ENCODE results near the gene CDC14A.

Gene CDC14A

GRCh38 chr1:100499194-100499811 is 147.0 kb downstream of the CDC14A start:
- DNase-seq = no peak

- no peak for DNase-seq
Measured at GRCh38 chr1:100502052-100502792, 149.9 kb downstream of the CDC14A start.

- no peak for DNase-seq
Measured at GRCh38 chr1:100506217-100506616, 153.9 kb downstream of the CDC14A start.

GRCh38 chr1:100510451-100510850 is 158.1 kb downstream of the CDC14A start:
- no peak for DNase-seq

- no peak for DNase-seq
Measured at GRCh38 chr1:100511058-100511457, 158.8 kb downstream of the CDC14A start.

GRCh38 chr1:100511773-100512172 is 159.5 kb downstream of the CDC14A start:
- DNase-seq = no peak

GRCh38 chr1:100512803-100513352 is 160.6 kb downstream of the CDC14A start:
- DNase-seq = no peak

DNA sequence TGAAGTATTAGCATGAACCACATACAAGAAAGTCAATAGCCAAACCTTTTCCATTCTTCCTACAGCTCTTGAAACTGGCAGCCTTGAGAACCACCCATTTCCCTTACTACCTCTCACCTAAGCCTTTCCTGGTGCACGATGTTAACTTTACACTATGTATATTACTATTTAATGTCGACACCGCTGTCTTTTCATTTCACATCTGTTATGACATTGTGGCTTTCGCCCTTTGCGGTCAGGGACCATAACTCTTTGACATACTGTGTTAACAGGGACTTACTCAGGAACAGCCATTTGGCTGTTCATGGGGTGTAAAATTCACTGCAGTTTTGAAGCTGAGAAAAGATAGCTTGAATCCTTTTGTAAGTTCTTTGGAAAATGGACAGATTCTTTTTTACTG is 164.6 kb downstream of the CDC14A start:
- no peak for DNase-seq

DNA sequence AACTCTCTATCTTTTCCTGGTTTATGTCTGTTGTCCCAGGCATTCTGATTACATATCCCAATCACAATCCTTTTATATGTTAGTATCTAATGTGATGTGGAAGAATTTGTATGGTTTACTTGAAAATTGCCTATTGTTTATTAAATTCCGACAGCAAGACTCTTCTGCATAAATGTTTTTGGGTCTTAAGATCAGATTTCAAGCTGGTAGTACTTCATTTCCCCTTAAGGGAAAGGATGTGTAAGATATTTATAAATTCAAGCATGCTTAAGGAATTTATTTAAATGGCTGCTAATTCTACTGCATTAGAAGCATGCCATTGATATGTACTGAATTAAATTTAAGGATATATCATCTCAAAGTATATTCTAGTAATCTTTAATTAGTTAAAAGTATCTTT is 165.2 kb downstream of the CDC14A start:
- DNase-seq = no peak

GRCh38 chr1:100518023-100518422 is 165.7 kb downstream of the CDC14A start:
- DNase-seq = no peak

- no peak for DNase-seq
Measured at GRCh38 chr1:100523038-100523652, 170.8 kb downstream of the CDC14A start.

DNA sequence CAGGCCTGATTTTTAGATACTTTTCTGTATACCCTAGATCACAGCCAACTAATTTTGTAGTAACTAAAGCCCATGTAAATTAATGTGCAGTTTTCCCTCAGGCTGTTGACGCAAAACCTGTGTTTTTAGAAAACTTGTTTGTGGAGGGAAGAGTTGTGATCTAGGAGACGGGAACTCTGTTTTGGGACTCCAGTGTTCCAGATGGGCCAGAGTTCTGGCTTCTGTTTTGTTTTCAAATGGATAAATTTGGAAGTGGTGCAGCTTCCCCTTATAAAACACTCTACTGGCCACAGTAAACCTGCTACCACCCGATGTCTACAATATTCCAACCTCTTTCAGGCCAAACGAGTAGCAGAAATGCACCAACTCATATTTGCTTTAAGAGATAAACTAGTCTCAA is 172.0 kb downstream of the CDC14A start:
- DNase-seq = no peak

- DNase-seq = no peak
Measured at GRCh38 chr1:100526894-100527293, 174.6 kb downstream of the CDC14A start.

- DNase-seq = no peak
Measured at GRCh38 chr1:100528871-100529270, 176.6 kb downstream of the CDC14A start.

- DNase-seq = no peak
Measured at GRCh38 chr1:100530141-100530540, 177.8 kb downstream of the CDC14A start.

- DNase-seq = no peak
Measured at GRCh38 chr1:100530880-100531487, 178.7 kb downstream of the CDC14A start.

GRCh38 chr1:100532645-100533044 is 180.3 kb downstream of the CDC14A start:
- no peak for DNase-seq

DNA sequence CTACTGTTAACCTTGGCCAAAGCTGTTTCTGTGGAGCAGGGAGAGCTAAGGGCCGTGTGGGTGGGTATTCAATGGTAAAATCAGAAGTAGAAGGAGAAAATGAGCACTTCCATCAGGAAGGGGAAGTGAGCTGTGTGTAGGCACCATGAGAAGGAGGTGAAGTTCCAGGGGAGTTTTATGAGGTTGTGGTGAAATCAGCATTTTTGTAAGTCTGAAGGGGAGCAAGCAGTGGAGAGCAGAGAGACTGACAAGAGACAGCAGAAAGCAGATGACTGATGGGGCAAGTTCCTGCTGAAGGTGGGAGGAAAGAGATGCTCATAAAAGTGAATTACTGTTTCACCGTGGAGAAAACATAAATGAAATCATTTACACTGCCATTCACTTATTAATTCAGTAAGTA is 183.0 kb downstream of the CDC14A start:
- DNase-seq = no peak

- DNase-seq = no peak
Measured at GRCh38 chr1:100536031-100536430, 183.7 kb downstream of the CDC14A start.

- DNase-seq = peak; percentile 34
Measured at GRCh38 chr1:100538913-100539835, 186.9 kb downstream of the CDC14A start.

DNA sequence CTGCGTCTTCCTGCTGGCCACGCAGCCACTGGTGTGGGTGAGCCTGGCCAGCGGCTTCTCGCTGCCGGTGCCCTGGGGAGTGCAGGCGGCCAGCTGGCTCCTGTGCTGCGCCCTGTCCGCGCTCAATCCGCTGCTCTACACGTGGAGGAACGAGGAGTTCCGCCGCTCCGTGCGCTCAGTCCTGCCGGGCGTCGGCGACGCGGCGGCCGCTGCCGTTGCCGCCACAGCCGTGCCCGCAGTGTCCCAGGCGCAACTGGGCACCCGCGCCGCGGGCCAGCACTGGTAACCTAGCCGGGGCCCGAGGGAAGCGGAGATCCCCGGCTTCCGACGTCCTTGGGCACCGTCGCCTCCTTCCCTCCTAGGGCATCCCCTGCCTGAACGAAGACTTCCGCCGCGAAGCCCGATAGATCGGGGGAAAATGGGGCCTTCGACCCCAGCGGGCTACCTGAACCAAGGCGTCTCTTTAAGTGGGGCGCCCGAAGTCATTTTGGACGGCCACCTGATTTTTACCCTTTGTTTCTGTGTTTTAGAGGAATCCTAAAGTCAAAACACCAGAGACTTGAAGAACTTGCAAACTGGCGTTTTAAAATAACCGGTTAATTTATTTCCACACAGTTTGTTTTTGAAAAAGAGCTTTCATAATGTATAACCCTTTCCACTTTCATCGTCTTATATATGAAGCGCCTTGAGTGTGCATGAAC is 187.7 kb downstream of the CDC14A start:
- no peak for DNase-seq

DNA sequence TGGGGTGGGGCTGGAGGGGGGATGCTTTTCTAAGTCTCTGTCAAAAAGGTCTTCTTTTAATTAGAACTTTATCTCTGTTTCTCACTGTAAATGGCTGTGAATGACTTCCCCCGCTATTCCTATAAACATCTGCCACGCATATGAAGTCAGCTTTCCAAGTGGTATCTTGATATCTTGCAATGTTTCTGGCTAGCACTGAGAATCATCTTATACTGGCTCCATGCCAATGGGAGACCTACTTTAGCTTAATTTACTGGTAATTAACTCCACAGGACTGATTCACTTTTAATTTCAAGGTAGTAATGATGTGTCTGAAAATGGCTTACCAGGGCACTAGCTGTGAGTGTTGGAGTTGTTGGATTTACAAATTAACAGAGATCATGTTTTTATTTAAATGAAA is 190.0 kb downstream of the CDC14A start:
- DNase-seq = no peak
